A549 (cell line): ENCODE measurements around the gene PRR14. TPM values are rescaled to one million over a fixed set of nuclear protein-coding genes. Genes with fewer than 3 reads are reported as not detected.

ENCODE experiments used
- ATAC-seq, 2 experiments: fragments of 200-7000 bp in 1 of 2; fragments of >200 bp in 1 of 2; cut with Nextera tagmentation in 1 of 2; cut with Tn5 transposase in 1 of 2; 3 replicates each; pipeline versions ENCODE4 v1.8.0 to v1.9.1; 2018 to 2020; ENCODE audit warnings: mild to moderate bottlenecking in 1 of 2, moderate library complexity in 1 of 2
- CTCF ChIA-PET: fragments of 300-600 bp; sonication (Branson Sonifier 250); formaldehyde crosslinking; extraction: SDS; loops from one replicate; lab custom pipeline; 2021; ENCODE audit warnings: antibody characterized with exemption, inconsistent platforms; lab: Yijun Ruan, JAX
- POLR2A ChIA-PET: fragments of 350-600 bp; formaldehyde crosslinking; extraction: SDS; loops from one replicate; lab custom pipeline; 2021; ENCODE audit warnings: antibody characterized with exemption, inconsistent platforms; lab: Yijun Ruan, JAX
- DNase-seq, 2 experiments: peaks; one replicate each; pipeline versions ENCODE4 v3.0.0 to v3.0.0-alpha.2; 2011 to 2016; ENCODE audit warnings: low read depth in 1 of 2, low spot score in 1 of 2
- FAIRE-seq: peaks from 2 replicates; lab custom pipeline; 2011; peaks lifted over from hg19 to GRCh38; lab: Jason Lieb, UNC
- H3K27ac ChIP-seq, 2 experiments: fragments of >200 bp; sonication (Bioruptor Twin); formaldehyde crosslinking; 3 replicates each; pipeline ENCODE4 v1.5.1; 2016 to 2017
- H3K4me1 ChIP-seq: fragments of >200 bp; sonication (Bioruptor Twin); formaldehyde crosslinking; 3 replicates; pipeline ENCODE4 v1.6.1; 2016
- H3K4me2 ChIP-seq: fragments of >200 bp; sonication (Bioruptor Twin); formaldehyde crosslinking; 3 replicates; pipeline ENCODE4 v1.6.1; 2016
- H3K4me3 ChIP-seq: fragments of >200 bp; sonication (Bioruptor Twin); formaldehyde crosslinking; 3 replicates; pipeline ENCODE4 v1.5.1; 2016
- H3K9me3 ChIP-seq: fragments of >200 bp; sonication (Bioruptor Twin); formaldehyde crosslinking; 3 replicates; pipeline ENCODE4 v1.6.1; 2016
- ATOH8 ChIP-seq: fragments of 250-450 bp; sonication (Bioruptor Pico); IDR thresholded peaks from 2 replicates; pipeline ENCODE4 v1.5.0; 2020; ENCODE audit warnings: low read depth, mild to moderate bottlenecking, moderate library complexity
- BHLHE40 ChIP-seq: IDR thresholded peaks from 2 replicates; pipeline ENCODE4 v1.6.1; 2012; ENCODE audit warnings: low read depth, low read length, inconsistent platforms
- CBX8 ChIP-seq: fragments of 200-600 bp; sonication (generic); IDR thresholded peaks from 2 replicates; pipeline ENCODE4 v1.6.1; 2016
- CTCF ChIP-seq: fragments of >200 bp; sonication (Bioruptor Twin); formaldehyde crosslinking; IDR thresholded peaks from 3 replicates; pipeline ENCODE4 v1.5.1; 2016
- EP300 ChIP-seq, 2 experiments: fragments of >200 bp; sonication (Bioruptor Twin); formaldehyde crosslinking; IDR thresholded peaks; 2 replicates in 1 of 2; 3 replicates in 1 of 2; pipeline ENCODE4 v1.6.1; 2016 to 2017
- ESRRA ChIP-seq: fragments of 150-350 bp; IDR thresholded peaks from 2 replicates; pipeline ENCODE4 v1.6.1; 2014; ENCODE audit warnings: mild to moderate bottlenecking, low read length, borderline replicate concordance
- HEYL ChIP-seq: fragments of 250-450 bp; sonication (Bioruptor Pico); IDR thresholded peaks from 2 replicates; pipeline ENCODE4 v1.8.0; 2021; ENCODE audit warnings: mild to moderate bottlenecking, moderate library complexity
- HMGXB4 ChIP-seq: fragments of 250-450 bp; sonication (Bioruptor Pico); IDR thresholded peaks from 2 replicates; pipeline ENCODE4 v1.5.0; 2021; ENCODE audit warnings: mild to moderate bottlenecking, moderate library complexity, borderline replicate concordance
- HOXA7 ChIP-seq: fragments of 250-450 bp; sonication (Bioruptor Pico); IDR thresholded peaks from 2 replicates; pipeline ENCODE4 v1.5.0; 2020; ENCODE audit warnings: mild to moderate bottlenecking, moderate library complexity
- HOXB13 ChIP-seq: fragments of 250-450 bp; sonication (Bioruptor Pico); IDR thresholded peaks from 2 replicates; pipeline ENCODE4 v1.5.0; 2020; ENCODE audit warnings: low read depth, mild to moderate bottlenecking, moderate library complexity
- MAFK ChIP-seq: fragments of 450-650 bp; IDR thresholded peaks from 2 replicates; pipeline ENCODE4 v1.6.1; 2014; ENCODE audit not compliant: partially characterized antibody
- PHF8 ChIP-seq: fragments of 200-600 bp; sonication (generic); IDR thresholded peaks from 2 replicates; pipeline ENCODE4 v1.6.1; 2016; ENCODE audit warnings: low read depth, mild to moderate bottlenecking, antibody characterized with exemption, moderate library complexity, borderline replicate concordance
- RAD21 ChIP-seq, 2 experiments: fragments of >200 bp in 1 of 2; sonication (Bioruptor Twin) in 1 of 2; formaldehyde crosslinking in 1 of 2; IDR thresholded peaks in 1 of 2; conservative IDR thresholded peaks in 1 of 2; 2 replicates in 1 of 2; 3 replicates in 1 of 2; pipeline ENCODE4 v1.6.1; 2012 to 2018; ENCODE audit warnings: inconsistent platforms in 1 of 2
- RFX5 ChIP-seq: fragments of 450-650 bp; IDR thresholded peaks from 2 replicates; pipeline ENCODE4 v1.7.1; 2014; ENCODE audit warnings: antibody characterized with exemption, mild to moderate bottlenecking, moderate library complexity
- SMC3 ChIP-seq: fragments of >200 bp; sonication (Bioruptor Twin); formaldehyde crosslinking; IDR thresholded peaks from 3 replicates; pipeline ENCODE4 v1.6.1; 2018; ENCODE audit warnings: inconsistent platforms
- TFCP2L1 ChIP-seq: fragments of 250-450 bp; sonication (Bioruptor Pico); IDR thresholded peaks from 2 replicates; pipeline ENCODE4 v1.5.0; 2021; ENCODE audit warnings: mild to moderate bottlenecking
- ZSCAN20 ChIP-seq: fragments of 250-450 bp; sonication (Bioruptor Pico); IDR thresholded peaks from 2 replicates; pipeline ENCODE4 v1.8.0; 2022; ENCODE audit warnings: mild to moderate bottlenecking, moderate library complexity
- WGBS: methylation state at CpG from one replicate; pipeline ENCODE4 v1.1.6; 2017; ENCODE audit errors: missing lambda C conversion rate; 5-methylcytosine and 5-hydroxymethylcytosine counted together
- polyA plus RNA-seq, 4 experiments: library from polyadenylated mRNA; depleted of rRNA in 3 of 4; stranded (reverse); fragments of >200 nt; fragmentation: RNase III in 1 of 4; extraction: RNeasy Plus Mini Kit Qiagen cat#74134 plus additional on column Dnase treatment in 1 of 4; gene quantifications; 2 replicates in 3 of 4; 3 replicates in 1 of 4; pipeline ENCODE4 v1.2.3, GENCODE V29; 2011 to 2017
- TF ChIP-seq, protein P1 (sequence below): IDR thresholded peaks from 2 replicates; pipeline ENCODE4 v1.6.1; 2012

Gene PRR14
- polyA plus RNA-seq, 2 of the 4 experiments (the other 2 are of a cell fraction), result 6.3 to 18.2 TPM

- TF ChIP-seq ATOH8, result no peak
- TF ChIP-seq, all 56 proteins: peak for 9
These were observed 40.6 kb upstream of the PRR14 start, which contains the start of gene ZNF689 (continued) for GRCh38 chr16:30609926-30610839.

GRCh38 chr16:30615358-30616091, 35.2 kb upstream of the PRR14 start:
- peak; percentile 80 to 84 for DNase-seq
- H3K4me1 ChIP-seq, result peaks cover 16% of the 10 kb centered on the region; the same call in 2 of the 3 replicates
- TF ChIP-seq, protein P1, sequence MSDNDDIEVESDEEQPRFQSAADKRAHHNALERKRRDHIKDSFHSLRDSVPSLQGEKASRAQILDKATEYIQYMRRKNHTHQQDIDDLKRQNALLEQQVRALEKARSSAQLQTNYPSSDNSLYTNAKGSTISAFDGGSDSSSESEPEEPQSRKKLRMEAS, result peak; percentile 55; the same call in 1 of the 2 replicates
- no peak for TF ChIP-seq PHF8
- no peak for TF ChIP-seq ESRRA
- peak; percentile 73 for TF ChIP-seq CTCF
- no peak for TF ChIP-seq RFX5
- no peak for TF ChIP-seq HMGXB4
- TF ChIP-seq TFCP2L1 (CRISPR knock-in tag), result no peak
- TF ChIP-seq BHLHE40, result no peak
- TF ChIP-seq HOXB13 (CRISPR knock-in tag), result no peak
- no peak for TF ChIP-seq HOXA7
- TF ChIP-seq MAFK, result no peak
- TF ChIP-seq EP300 (IDR thresholded peaks at IDR 0.05), result no peak
- TF ChIP-seq SMC3, result peak; percentile 46
- no peak for TF ChIP-seq ZSCAN20 (CRISPR knock-in tag)
- no peak for TF ChIP-seq CBX8
- peak; percentile 80 to 90 for TF ChIP-seq RAD21 (conservative IDR thresholded peaks at IDR 0.05 in 1 of 2, IDR thresholded peaks at IDR 0.05 in 1 of 2)
- no peak for TF ChIP-seq HEYL (CRISPR knock-in tag)
- H3K27ac ChIP-seq, result no peak overlapping the region
- ChIA-PET POLR2A (interaction anchor here (0.8 to 1.0 kb wide), 3 partner anchors 44 to 208 kb away, joined by 3 to 4 read pairs (median 3); partner anchors contain the start of gene ZNF771), CTCF (interaction anchor here (0.6 to 10.1 kb wide), 54 partner anchors 9 to 523 kb away, joined by 3 to 120 read pairs (median 4); partner anchors contain the start of genes DCTPP1, GDPD3, SEPHS2 and ZNF688)
- no peak for FAIRE-seq
- peak overlapping the region; percentile 19; the same call in 1 of the 3 replicates for H3K4me2 ChIP-seq
- H3K4me3 ChIP-seq, result no peak overlapping the region
- no peaks in the 10 kb centered on the region for H3K9me3 ChIP-seq
- ATAC-seq, result peak; percentile 92 to 94
- WGBS, result 15% methylated on average over 7 of the region's 12 CpGs
